Rectal smooth muscle tissue (tissue), 1 donor: ENCODE results near the gene SSPN.

Experiments
- H3K27ac ChIP-seq: one replicate; pipeline ENCODE4 v1.7.0; 2013; ENCODE audit warnings: low read depth, low read length, inconsistent platforms
- H3K27me3 ChIP-seq: one replicate; pipeline ENCODE4 v1.7.0; 2013; ENCODE audit warnings: low read length; ENCODE audit not compliant: control insufficient read depth, insufficient read depth
- H3K36me3 ChIP-seq: one replicate; pipeline ENCODE4 v1.7.0; 2013; ENCODE audit warnings: low read length; ENCODE audit not compliant: control insufficient read depth, insufficient read depth
- H3K4me1 ChIP-seq: one replicate; pipeline ENCODE4 v1.7.0; 2013; ENCODE audit warnings: low read length; ENCODE audit not compliant: control insufficient read depth, insufficient read depth
- H3K4me3 ChIP-seq: one replicate; pipeline ENCODE4 v1.7.0; 2013; ENCODE audit warnings: low read length
- H3K9ac ChIP-seq: one replicate; pipeline ENCODE4 v1.7.0; 2013; ENCODE audit warnings: low read length

SSPN gene

GRCh38 chr12:26238341-26239121, 43.2 kb downstream of the SSPN start:
- Histone ChIP-seq H3K9ac (no peak overlapping the region), H3K27ac (no peak overlapping the region), H3K27me3 (no peaks in the 10 kb centered on the region), H3K4me3 (no peak overlapping the region), H3K36me3 (no peaks in the 10 kb centered on the region), H3K4me1 (no peaks in the 10 kb centered on the region)

GRCh38 chr12:26239122-26239851, 43.9 kb downstream of the SSPN start:
- H3K27ac ChIP-seq, result no peak overlapping the region
- no peaks in the 10 kb centered on the region for H3K4me1 ChIP-seq
- no peak overlapping the region for H3K4me3 ChIP-seq
- no peak overlapping the region for H3K9ac ChIP-seq
- no peaks in the 10 kb centered on the region for H3K36me3 ChIP-seq
- H3K27me3 ChIP-seq, result no peaks in the 10 kb centered on the region

DNA sequence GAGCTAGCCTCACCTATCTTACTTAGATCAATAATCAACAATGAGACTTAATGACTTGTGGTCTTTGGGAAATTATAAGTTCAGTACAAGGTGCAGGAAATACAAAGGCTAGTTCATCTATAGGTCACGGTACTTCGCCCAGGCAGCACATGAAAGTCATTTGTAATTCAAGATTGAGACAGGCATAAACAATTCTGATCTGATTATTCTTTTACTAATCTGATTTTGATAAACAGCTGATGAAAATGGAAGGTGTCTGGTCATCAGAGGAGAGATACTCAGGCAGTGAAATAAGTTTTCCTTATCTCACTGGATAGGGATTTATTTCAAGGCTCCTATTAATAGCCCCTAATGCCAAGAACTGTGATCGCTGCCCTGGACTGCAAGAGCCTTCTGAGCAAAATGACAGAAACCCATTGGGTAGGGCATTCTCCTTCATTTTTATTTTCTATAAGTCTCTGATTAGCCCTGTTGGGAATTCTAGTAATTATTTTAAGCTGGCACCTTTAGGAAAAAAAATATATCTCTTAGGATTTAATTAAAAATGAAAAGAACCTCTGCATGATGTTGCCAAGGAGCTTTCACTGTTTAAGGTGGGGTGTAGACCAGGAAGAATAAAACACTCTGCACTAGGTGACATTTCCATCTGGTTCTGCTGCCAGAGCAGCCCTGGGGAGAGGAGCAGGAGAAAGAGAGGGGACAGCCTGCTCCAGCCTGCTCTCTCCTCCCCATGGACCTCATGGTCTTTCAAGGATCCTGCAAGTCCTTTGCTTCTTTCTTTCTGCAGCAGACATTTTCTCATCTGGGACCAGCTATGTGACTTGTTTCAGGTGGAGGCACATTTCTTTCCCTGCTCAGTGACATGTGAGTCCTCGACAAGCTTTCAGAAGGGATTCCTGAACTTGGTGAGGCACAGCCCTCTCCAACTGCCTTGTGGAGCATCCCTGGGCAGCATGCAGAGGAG, 44.8 kb downstream of the SSPN start:
- Histone ChIP-seq H3K4me3 (no peak overlapping the region), H3K27me3 (no peaks in the 10 kb centered on the region), H3K36me3 (no peaks in the 10 kb centered on the region), H3K27ac (no peak overlapping the region), H3K9ac (no peak overlapping the region), H3K4me1 (no peaks in the 10 kb centered on the region)

GRCh38 chr12:26241080-26241479, 45.7 kb downstream of the SSPN start:
- Histone ChIP-seq H3K27ac (no peak overlapping the region), H3K4me1 (no peaks in the 10 kb centered on the region)

DNA sequence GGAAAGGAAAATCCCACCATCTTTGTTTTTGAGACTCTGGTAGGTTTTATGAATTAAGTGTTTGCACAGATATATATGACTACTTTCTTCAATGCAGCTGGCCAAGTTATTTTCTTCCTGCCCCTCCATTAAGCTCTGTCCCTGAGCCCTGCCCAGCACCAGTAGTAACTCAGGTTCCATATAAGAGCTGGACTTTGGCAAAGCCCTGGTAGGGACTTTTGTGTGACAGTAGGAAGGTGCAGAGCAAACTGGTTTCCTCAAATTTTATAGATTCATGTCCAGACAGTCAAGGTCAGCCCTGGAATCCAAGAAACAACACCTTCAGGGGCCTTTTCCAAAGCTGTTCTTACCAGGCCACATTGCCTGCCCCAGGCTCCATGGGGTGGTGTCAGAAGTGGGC, 47.3 kb downstream of the SSPN start:
- Histone ChIP-seq H3K9ac (no peak overlapping the region), H3K36me3 (no peaks in the 10 kb centered on the region), H3K27ac (no peak overlapping the region), H3K27me3 (no peaks in the 10 kb centered on the region), H3K4me3 (no peak overlapping the region), H3K4me1 (no peaks in the 10 kb centered on the region)

More at GRCh38 chr12:26241080-26241479, 45.7 kb downstream of the SSPN start:
- Histone ChIP-seq H3K27me3 (no peaks in the 10 kb centered on the region), H3K36me3 (no peaks in the 10 kb centered on the region), H3K9ac (no peak overlapping the region), H3K4me3 (no peak overlapping the region)

DNA sequence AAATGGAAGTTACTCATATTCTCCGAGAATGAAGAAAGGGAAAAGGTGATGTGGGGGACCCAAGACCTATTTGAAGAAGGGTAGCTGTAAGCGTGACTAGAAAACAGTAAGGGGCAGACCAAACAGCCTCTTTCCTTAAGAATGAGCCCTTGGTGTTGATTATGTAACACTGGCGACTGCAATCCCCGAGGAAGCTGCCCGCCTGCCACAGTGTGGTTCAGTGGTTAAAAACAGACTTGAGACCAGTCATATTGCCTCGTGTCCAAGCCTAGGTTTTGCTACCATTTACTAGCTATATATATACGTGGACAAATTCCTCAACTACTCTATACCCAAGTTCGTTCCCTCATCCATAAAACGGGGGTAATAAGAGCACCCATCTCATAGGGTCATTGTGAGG, 49.1 kb downstream of the SSPN start:
- Histone ChIP-seq H3K36me3 (no peaks in the 10 kb centered on the region), H3K9ac (no peak overlapping the region), H3K27ac (no peak overlapping the region), H3K4me1 (no peaks in the 10 kb centered on the region), H3K27me3 (no peaks in the 10 kb centered on the region), H3K4me3 (no peak overlapping the region)

- Histone ChIP-seq H3K4me1 (no peaks in the 10 kb centered on the region), H3K9ac (no peak overlapping the region), H3K27me3 (no peaks in the 10 kb centered on the region), H3K27ac (no peak overlapping the region), H3K36me3 (no peaks in the 10 kb centered on the region), H3K4me3 (no peak overlapping the region)
Observed at GRCh38 chr12:26245175-26245942, 50.0 kb downstream of the SSPN start.

DNA sequence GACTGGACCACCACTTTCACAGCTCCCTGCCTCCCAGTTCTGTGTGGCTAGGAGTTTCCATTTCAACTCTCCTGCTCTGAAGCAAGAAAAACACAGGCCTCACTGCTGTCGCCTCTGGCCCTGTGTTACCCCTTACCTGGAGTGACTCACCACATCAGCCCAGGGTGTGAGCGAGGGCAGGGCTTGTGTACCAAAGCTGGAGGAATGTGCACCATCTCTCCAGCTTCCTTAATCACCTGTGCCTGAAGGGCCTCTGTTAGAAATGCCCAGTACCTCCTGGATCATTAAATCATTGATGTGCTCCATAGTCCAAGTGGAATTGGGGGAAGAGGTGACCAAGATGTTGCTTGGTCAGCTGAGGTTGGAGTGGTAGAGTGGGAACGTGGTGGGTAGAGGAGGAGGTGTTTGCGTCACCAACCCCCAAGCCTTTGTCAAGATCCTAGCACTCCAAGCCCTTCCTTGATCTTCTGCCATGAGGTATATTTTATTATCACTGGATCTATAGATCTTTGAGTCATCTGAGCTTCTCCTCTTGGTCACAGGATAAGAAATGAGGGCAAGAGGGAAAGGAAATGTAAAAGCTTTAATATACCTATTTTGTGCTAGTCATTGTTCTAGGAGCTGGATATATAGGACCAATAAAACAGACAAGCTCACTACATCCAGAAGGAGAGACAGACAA, 51.3 kb downstream of the SSPN start:
- no peaks in the 10 kb centered on the region for H3K27me3 ChIP-seq
- no peaks in the 10 kb centered on the region for H3K4me1 ChIP-seq
- H3K27ac ChIP-seq, result no peak overlapping the region
- H3K36me3 ChIP-seq, result no peaks in the 10 kb centered on the region
- no peak overlapping the region for H3K9ac ChIP-seq
- no peak overlapping the region for H3K4me3 ChIP-seq

DNA sequence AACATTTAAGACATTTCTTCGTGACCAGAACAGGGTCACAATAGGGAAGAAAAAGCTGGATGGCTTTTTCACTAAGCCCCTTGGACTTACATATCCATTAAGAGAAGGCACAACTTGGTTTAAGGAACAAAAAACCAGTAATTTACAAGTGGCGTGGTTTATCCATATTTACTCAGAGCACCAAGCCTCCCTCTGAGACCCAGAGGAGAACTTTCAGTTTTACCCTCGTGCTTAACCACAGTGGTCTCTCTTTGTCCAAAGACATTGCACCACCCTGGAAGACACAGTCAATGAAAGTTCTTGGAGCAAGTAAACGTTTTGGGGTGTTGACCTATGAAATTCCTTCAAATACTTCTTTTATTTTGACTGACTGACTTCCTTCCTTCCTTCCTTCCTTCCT, 52.5 kb downstream of the SSPN start:
- Histone ChIP-seq H3K27ac (no peak overlapping the region), H3K27me3 (no peaks in the 10 kb centered on the region), H3K4me3 (no peak overlapping the region), H3K9ac (no peak overlapping the region), H3K36me3 (no peaks in the 10 kb centered on the region), H3K4me1 (no peaks in the 10 kb centered on the region)

DNA sequence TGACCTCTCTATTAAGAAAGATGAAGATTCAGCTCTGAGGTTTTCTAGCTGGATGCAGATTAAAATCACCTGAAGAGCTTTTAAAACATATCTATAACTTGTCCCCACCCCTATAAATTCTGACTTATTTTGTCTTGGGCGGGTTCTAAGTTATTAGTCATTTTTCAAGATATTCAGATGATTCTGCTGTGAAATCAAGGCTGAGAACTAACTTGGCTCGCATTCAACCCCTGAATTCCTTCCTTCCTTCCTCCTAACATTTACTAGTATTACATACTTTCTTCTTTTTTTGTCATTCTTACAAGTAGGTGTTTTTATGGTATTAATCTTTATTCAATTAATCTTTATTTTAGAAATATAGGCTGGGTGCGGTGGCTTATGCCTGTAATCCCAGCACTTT, 55.4 kb downstream of the SSPN start:
- Histone ChIP-seq H3K9ac (no peak overlapping the region), H3K4me3 (no peak overlapping the region), H3K27ac (no peak overlapping the region), H3K27me3 (no peaks in the 10 kb centered on the region), H3K4me1 (no peaks in the 10 kb centered on the region), H3K36me3 (no peaks in the 10 kb centered on the region)

- peak overlapping the region; percentile 24 for H3K27ac ChIP-seq
- H3K36me3 ChIP-seq, result no peaks in the 10 kb centered on the region
- no peak overlapping the region for H3K9ac ChIP-seq
- no peaks in the 10 kb centered on the region for H3K27me3 ChIP-seq
- no peaks in the 10 kb centered on the region for H3K4me1 ChIP-seq
- H3K4me3 ChIP-seq, result no peak overlapping the region
Observed at GRCh38 chr12:26251600-26251999, 56.2 kb downstream of the SSPN start.
